T-helper 22 cell (primary cell): ENCODE results near the gene CENPX.

Experiments used
- DNase-seq: peaks from one replicate; pipeline ENCODE4 v3.0.0-alpha.2; 2020; ENCODE audit warnings: low read depth

CENPX gene

DNA sequence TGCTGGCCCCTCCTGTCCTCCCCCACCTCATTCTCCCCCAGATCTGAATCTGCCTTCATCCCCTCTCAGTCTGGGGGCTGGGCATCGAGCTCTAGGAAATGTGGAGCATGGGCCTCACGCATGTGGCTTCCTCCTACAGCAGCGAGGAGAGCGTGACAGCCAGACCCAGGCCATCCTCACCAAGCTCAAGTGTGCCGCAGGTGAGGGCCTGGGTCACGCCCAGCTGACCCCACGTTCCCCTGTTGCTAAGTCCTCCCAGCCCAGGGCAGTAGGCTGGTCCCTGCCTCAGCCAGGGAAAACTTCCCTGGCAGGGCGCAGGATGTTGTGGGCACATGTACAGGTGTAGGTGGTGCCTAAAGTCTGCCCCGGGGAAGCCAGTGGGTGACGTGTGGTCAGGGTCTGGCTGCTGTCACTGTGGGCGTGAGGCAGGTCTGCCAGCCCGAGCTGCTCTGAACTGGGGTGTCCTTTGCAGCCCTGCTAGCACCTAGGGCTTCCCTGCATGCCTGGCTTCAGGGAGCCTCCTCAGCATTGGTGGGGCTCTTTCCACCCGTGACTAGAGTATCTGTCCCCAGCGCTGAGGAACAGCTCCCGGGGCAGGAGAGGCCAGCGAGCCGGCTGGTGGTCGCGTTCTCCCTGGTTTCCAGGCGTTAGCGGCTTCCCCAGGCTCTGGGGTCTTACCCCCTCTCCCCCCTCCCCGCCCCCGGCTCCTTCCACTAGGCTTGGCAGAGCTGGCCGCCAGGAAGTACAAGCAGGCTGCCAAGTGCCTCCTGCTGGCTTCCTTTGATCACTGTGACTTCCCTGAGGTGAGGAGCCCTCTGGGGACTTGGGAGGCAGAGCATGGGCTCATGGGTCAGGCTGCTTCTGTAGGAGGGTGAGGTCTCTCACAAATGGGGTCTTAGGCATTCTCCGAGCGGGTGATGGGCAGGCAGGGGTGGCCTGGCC, 32.6 kb upstream of the CENPX start:
- DNase-seq = no peak

DNA sequence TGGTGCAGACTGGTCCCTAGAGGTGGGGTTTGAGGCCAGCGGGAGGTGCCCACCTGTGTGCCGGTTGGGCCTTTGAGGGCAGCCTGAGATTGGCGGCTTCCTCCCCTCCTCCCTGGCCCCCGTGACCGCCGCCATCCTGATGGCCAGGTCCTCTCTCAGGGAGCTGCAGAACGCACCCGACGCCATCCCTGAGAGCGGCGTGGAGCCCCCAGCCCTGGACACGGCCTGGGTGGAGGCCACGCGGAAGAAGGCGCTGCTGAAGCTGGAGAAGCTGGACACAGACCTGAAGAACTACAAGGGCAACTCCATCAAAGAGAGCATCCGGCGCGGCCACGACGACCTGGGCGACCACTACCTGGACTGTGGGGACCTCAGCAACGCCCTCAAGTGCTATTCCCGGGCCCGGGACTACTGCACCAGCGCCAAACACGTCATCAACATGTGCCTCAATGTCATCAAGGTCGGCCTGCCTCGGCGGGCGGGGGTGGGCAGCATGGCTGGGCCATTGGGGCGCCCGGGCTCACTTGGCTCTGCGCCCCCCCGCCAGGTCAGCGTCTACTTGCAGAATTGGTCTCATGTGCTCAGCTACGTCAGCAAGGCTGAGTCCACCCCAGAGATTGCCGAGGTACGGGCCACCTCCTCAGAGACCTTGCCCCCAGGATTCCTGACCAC, 31.8 kb upstream of the CENPX start:
- DNase-seq = no peak

DNA sequence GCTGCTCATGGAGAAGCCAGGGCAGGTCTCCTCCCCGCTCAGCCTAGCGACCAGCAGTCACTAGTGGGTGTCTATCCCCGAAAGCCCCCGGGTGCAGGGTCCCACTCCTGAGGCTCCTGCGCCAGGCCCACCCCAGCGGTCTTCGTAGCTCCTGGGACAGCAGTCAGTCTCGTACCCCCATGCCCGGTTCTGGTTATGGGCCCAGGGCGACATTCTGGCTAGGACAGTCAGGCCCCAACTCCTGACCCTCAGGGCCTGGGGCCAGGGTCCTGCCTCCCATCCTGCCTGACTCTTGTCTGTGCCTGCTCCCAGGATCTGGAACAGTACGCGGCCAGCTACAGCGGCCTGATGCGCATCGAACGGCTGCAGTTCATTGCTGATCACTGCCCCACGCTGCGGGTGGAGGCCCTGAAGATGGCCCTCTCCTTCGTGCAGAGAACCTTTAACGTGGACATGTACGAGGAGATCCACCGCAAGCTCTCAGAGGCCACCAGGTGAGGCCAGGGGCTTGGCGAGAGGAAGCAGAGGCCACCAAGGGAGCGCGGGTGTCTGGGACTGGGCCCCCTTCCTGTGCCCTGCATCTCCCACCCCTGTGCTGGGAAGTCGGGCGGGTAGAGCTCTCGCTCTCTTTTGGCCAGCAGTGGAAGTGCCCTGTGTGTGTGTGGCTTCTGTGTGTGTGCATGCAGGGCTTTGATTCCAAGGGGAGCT, 31.0 kb upstream of the CENPX start:
- DNase-seq = no peak

DNA sequence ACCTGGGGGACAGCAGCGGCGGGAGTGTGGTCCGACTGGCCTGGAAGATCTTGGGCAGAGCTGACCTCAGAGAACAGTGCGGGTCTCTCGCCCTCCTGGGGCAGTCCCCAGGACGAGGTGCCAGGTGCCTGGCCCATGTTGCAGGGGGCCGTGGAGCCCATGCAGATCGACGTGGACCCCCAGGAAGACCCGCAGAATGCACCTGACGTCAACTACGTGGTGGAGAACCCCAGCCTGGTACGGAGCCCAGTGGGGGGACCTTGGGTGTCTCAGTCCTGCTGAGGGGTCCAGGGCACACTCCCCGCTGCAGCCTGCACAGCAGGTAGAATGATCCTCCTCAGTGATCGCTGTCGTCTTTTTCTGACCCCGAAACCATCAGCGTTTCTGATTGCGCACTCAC, 30.5 kb upstream of the CENPX start:
- DNase-seq = no peak

DNA sequence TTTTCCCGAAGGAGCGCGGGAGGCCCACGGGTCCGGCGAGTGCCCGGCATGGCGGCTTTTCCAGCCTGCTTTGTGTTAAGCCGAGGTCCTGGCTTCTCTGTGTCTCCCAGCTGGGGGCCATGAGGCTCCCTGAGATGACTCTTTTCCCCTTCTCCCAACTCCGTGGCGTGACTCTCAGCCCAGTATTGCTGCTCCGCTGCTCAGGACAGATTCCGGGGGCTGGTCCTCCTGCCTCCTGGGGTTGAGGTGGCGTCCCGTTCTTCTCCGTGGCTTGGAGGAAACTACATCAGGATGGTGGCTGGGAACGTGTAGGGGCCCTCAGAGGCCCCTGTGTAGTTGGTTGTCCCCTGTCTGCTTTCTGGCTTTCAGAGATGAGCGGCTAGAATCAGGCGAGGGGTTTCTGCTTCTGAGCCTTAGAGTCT, 30.0 kb upstream of the CENPX start:
- no peak for DNase-seq

DNA sequence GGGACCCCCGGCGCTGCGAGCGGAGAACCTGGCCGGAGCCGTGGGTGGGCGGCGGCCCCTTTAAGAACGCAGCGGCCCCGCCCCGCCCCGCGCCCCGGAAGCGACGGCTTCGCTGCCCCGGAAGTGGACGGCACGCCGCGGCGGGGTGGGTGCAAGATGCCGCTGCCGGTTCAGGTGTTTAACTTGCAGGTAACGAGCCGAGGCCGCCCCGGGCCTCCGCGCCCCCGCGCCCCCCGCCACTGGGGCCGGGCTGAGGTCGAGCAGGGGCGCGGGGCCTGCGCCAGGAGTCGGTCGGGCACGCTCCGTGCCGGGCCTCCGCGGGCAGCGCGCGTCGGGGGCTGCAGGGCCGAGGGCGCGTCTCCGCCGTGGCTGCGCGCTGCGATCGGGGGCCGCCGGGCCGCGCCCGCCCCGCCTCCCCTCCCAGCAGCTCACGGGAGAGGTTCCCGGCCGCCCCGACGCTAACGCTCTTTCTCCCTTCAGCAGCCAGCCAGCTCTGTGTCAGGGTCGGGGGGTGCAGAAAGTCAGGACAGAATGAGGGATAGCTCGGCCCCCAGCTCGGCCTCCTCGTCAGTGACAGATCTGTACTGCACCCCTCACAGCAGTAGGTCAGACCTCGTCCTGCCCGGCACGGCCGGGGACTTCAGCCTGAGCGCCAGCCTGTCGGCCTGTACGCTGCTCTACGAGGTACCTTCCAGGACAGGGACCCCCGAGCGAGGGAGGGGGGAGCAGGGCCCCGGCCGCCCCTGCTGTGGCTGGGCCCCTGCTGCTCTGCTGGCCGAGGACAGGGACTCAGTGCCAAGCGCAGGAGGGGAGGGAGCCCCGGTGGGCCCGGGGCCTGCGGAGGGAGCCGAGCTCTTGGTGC, 29.3 kb upstream of the CENPX start, which contains the start of the genes GPS1 and RFNG:
GPS1 (plus strand) TSS at position 123 of the 862 bp plus-strand sequence; CDS start at position 157, 34 bp downstream.
RFNG (minus strand) TSS at position 36 of the 862 bp plus-strand sequence. CDS start 45 bp downstream, outside the sequence.
- peak; percentile 71 for DNase-seq

DNA sequence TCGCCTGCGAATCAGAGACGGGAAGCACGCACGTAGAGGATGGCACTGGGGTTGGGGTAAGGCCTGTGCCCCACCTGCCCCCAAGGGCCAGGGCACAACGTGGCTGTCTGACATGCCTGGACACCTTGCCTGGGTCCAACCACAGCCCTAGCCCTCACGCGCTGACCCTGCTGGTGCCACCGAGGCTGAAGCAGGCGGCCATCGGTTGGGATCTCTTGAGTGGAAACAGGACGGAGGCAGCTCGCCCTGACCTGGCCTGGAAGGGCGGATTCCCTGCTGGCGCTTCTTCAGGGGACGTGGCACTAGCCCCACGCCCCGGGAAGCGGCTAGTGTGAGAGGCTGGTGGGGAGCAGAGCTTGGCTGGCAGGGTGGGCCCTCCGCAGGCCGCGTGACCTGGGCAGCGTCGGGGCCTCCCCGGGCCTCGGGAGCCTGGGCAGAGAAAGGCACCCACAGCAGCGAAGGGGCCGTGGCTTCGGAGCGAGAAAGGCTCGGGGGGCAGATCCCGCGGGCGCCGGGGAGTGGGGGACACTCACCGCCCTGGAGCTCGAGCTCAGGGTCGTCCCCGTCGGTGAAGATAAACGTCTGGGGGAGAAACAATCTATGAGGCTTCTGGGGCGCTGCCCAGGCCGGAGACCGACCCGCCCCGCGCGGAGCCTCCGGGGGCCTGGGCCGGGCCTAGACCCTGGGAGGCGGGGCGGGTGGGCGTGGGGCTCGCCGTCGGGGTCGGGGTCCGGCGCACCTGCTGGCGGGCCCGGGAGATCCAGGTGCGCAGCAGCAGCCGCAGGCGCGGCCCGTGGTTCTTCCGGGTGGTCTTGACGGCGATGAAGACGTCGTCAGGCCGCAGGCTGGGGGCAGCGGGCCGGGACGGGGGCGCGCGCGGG, 28.3 kb upstream of the CENPX start:
- no peak for DNase-seq

DNA sequence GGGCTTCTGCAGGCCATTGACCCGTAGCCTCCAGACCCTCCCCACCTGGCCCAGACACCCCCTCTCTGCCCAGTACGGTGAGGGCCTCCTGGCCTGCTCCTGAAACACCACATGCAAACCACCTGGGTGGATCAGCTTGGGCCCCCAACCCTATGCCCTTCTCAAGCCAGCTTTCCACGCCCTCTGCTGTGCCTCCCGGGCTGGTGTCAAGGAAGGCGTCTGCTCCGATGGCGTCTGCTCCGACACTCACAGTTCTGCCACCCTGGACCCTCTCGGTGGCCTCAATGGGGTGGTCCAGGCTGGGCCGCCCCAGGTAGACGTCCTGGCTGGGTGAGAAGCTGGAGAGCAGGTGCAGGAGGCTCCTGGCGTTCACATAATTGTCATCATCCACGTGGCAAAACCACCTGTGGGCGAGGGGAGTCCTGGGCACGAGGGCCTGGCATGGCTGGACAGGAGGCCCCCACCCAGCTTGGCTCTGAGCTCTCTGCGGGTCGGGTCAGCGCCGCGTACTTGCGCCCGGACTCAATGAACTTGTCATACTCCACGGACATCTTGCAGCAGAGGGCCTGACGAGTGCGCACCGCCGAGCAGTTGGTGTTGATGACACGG, 27.6 kb upstream of the CENPX start:
- no peak for DNase-seq

DNA sequence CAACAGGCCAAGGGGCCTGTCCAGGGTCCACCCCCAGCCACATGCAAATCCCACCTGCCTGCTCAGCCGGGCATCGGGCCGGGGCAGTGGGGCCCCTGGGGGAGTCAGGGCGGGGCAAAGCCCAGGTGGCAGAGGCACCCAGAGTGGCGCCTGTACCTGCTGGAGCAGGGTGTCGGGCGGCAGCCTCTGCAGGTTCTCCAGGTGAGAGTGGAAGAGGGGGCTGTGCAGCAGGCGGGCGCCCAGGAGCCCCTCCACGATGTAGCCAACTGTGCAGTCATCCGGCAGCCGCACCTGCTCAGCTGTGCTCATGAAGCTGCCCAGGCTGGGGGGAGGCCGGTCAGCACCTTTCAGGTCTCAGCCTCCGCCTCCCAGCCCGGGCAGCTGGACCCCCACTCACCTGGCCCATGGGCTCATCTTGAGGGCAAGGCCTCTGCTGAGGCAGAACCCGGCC, 26.9 kb upstream of the CENPX start:
- no peak for DNase-seq

DNA sequence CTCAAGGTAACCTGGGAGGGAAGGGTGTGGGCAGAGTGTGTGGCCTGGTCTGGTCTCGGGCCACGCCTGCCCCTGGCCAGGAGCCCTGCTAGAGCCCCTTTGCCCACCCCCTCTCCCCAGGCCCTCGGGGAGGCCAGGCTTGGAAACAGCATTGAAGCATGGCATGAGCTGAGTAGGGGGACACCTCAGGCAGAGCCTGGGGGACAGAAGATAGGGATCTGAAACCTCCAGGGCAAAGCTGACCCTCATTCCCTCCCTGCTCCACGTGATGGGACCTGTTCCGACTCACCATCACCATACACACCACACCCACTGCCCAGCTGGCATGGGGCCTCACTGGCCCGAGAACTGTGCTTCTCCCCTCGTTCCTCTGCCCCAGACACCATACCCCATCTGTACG, 26.4 kb upstream of the CENPX start:
- no peak for DNase-seq

DNA sequence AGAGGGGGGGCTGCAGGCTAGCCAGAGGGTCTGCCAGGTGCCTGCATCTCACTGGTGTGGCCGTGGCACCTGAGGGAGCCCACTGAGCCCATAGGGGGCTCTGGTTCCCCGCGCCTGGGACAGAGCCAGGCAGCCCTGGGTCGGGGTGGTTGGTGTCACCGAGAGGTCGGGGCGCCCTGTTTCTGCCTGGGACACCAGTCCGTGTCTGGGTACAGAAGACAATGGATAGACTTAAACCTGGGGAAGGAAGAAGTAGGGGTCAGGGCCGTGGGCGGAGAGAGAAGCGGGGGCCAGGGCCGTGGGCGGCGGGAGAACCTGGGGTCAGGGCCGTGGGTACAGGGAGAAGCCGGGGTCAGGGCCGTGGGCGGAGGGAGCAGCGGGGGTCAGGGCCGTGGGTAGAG, 25.9 kb upstream of the CENPX start:
- DNase-seq = no peak

DNA sequence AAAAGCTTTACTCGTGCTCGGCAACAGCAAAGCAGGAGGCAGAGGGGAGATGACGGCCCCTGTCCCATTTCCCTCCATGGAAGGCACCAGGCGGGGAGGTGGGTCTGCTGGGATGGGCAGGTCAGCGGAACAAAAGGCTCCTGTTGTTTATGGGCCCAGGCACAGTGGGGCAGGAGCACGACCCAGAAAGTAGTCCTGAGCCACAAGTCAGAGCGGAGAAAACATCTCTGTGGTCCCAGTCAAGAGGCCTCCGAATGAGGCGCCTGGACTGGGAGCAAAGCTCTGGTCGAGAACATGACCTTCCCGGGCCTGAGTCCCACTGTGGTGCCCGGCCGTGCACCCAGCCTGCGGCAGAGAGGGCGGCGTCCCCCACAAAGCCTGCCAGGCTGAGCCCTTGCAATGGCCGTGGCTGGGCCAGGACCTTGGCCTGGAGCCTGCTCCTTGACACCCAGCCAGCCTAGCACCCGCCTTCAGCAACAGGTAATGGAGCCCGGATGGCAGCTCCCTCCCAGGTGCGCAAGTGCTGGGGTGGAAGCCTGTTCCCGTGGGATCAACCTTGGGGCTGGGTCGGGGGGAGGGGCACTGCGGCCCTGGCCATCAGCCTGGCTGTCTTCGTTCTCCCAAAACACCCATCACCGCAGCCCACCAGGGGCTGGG, 25.4 kb upstream of the CENPX start:
- DNase-seq = no peak

DNA sequence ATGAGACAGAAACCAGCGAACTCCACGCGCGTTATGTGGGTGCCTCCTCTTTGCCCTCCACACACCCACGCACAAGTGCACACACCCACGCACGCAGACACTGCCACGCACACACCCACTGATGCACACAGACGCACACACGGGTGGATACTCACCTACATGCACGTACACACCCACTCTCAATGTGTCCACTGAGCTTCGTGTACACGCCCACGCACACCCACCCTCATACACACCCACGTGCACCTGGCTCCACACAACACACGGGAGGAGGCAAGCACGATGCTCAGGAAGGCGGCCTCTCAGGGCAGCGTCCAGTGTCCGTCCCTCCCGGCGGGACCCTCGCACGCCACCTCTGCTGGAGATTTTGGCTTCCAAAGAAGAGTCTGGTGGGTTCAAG, 24.7 kb upstream of the CENPX start:
- no peak for DNase-seq

DNA sequence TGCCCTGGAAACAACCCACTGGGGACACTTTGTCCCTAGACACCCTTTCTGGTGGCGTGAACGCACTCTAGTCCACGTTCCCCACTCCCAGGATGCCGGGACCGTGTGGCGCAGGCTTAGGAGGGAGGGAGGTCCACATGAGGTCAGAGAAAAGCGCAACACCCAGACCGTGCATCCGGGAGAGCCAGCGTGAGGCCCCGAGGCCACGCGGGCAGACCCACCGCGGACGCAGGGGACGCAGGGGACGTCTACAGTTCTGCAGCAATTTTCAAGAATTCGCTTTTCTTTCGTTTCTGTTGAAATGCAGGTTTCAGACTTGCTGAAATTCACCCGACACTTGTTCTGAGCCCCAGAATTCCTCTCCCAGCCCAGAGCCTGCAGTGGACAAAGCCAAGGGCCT, 24.2 kb upstream of the CENPX start:
- DNase-seq = no peak

DNA sequence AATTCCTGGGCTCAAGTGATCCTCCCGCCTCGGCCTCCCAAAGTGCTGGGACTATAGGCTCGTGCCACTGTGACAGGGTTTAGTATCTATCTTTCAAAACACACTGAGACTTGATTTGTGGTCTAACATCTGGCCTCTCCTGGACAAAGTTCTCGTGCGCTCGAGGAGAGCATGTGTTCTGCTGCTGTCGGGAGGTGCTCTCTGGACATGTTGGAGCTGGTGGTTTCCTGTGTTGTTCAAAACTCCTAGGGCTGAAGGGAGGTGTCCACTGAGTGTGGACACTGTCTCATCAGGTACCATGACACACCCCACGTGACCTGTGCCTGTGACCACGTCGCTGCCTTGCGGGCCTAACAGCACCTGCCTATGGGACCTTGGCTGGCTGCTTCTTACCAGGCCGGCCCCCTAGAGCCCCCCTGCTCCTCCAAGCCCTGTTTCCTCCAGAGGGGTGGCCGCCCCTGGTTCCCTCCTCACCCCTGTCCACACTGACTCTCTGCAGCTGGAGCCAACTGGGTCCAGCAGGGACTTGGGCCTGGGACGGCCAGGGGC, 23.3 kb upstream of the CENPX start:
- no peak for DNase-seq

DNA sequence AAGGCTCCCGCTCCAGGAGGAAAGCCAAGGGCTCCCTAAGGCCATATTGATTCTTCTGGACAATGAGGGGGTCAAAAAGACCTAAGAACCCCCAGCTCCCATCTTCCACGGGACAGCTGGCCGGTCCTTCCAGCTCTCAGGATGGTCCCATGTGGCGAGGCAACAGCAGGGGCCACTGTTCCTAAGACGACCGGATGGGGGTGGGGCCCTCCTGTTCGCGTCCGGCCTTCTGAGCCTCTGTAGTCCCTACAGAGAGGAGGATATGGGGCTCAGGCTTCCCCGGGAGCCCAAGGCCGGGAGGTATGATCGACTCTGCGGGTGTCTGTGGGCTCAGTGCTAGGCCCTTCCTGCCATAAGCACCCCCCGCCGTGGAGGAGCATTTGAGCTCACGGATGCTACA, 20.8 kb upstream of the CENPX start:
- no peak for DNase-seq

DNA sequence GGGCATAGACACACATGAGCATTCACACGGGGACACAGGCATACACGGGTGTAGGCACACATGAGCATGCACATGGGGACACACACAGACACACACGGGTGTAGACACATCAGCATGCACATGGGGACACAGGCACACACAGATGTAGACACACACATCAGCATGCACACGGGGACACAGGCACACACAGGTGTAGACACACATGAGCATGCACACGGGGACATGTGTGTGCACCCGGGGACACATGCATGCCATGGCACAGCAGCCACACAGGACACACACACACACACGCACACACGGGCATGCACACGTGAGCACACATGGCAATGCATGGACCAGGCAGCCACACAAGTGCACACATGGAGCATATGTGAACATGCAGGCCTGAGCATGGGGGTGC, 20.0 kb upstream of the CENPX start:
- DNase-seq = no peak

DNA sequence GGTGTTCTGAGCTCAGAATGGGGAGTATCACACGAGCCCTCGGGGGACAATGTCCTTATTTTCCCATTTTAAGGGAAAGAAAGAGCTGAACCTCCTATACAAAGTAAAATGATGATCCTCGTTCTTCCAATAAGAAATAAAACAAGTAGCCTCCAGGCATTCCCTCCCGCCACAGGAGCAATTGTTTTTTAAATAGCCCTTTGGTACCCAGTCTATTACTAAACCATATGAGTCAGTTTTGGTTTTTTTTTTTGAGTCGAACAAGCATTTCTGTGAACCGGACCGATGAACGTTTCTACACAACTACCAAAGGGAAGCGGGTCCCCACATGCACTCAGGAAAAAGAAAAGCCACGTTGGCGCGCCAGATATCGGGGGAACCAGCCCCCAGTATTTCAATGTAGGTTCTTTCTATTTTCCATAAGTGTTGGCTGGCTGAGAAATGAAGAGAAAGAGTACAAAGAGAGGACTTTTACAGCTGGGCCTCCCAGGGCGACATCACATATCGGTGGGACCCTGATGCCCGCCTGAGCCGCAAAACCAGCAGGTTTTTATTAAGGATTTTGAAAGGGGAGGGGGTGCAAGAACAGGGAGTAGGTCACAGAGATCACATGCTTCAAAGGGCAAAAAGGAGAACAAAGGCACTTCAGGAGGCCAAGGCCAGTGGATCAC, 18.6 kb upstream of the CENPX start:
- no peak for DNase-seq
